ENCODE results near the gene HLCS. TPM values are rescaled to one million over a fixed set of nuclear protein-coding genes. Genes with fewer than 3 reads are reported as not detected.

The HLCS gene
- total RNA-seq, 3 donors from 2014 or later, result 19.5 to 26.2 (median 20.3) TPM

GRCh38 chr21:36915696-36916245 lies 50.7 kb downstream of the HLCS start:
- H3K4me1 ChIP-seq, result no peaks in the 10 kb centered on the region
- no peaks in the 10 kb centered on the region for H3K27me3 ChIP-seq
- TF ChIP-seq POLR2A (IDR thresholded peaks at IDR 0.05) (no peak), POLR2AphosphoS5 (IDR thresholded peaks at IDR 0.05) (no peak), CTCF (IDR thresholded peaks at IDR 0.05) (no peak)
- H3K4me3 ChIP-seq, result no peak overlapping the region
- H3K27ac ChIP-seq, result no peak overlapping the region
- no peak for DNase-seq (ENCODE audit: low spot score in 2 of 2)
- H3K9me3 ChIP-seq, result no peaks in the 10 kb centered on the region
- intact Hi-C loops (cut with DNase I; ENCODE audit: low total_unique reads), result no loop called here
- H3K36me3 ChIP-seq, result no peaks in the 10 kb centered on the region

- DNase-seq (ENCODE audit: low spot score in 2 of 2), result no peak
- Histone ChIP-seq H3K4me3 (no peak overlapping the region), H3K4me1 (no peaks in the 10 kb centered on the region), H3K36me3 (no peaks in the 10 kb centered on the region), H3K27ac (no peak overlapping the region), H3K9me3 (no peaks in the 10 kb centered on the region), H3K27me3 (no peaks in the 10 kb centered on the region)
- TF ChIP-seq CTCF (IDR thresholded peaks at IDR 0.05) (no peak), POLR2A (IDR thresholded peaks at IDR 0.05) (no peak), POLR2AphosphoS5 (IDR thresholded peaks at IDR 0.05) (no peak)
- intact Hi-C loops (cut with DNase I; ENCODE audit: low total_unique reads), result no loop called here
Observed at GRCh38 chr21:36915014-36915695, 51.3 kb downstream of the HLCS start.

- Histone ChIP-seq H3K36me3 (no peaks in the 10 kb centered on the region), H3K4me1 (no peaks in the 10 kb centered on the region), H3K27me3 (no peaks in the 10 kb centered on the region), H3K9me3 (no peaks in the 10 kb centered on the region), H3K4me3 (no peak overlapping the region), H3K27ac (no peak overlapping the region)
- no peak for TF ChIP-seq POLR2A (IDR thresholded peaks at IDR 0.05)
- no peak for TF ChIP-seq CTCF (IDR thresholded peaks at IDR 0.05)
- DNase-seq (ENCODE audit: low spot score in 2 of 2), result no peak
- intact Hi-C loops (cut with DNase I; ENCODE audit: low total_unique reads), result no loop called here
Observed at GRCh38 chr21:36914244-36915013, 52.0 kb downstream of the HLCS start.

- Histone ChIP-seq H3K4me1 (no peaks in the 10 kb centered on the region), H3K9me3 (no peaks in the 10 kb centered on the region), H3K4me3 (no peak overlapping the region), H3K36me3 (no peaks in the 10 kb centered on the region), H3K27me3 (no peaks in the 10 kb centered on the region), H3K27ac (no peak overlapping the region)
- no peak for TF ChIP-seq POLR2A (IDR thresholded peaks at IDR 0.05)
- TF ChIP-seq POLR2AphosphoS5 (IDR thresholded peaks at IDR 0.05), result no peak
- no peak for TF ChIP-seq CTCF (IDR thresholded peaks at IDR 0.05)
- intact Hi-C loops (cut with DNase I; ENCODE audit: low total_unique reads), result no loop called here
- DNase-seq (ENCODE audit: low spot score in 2 of 2), result no peak
Observed at GRCh38 chr21:36913247-36914169, 53.0 kb downstream of the HLCS start.

All from breast epithelium (tissue), 4 donors.